Peyer's patch (tissue), 4 donors: ENCODE measurements around the gene ACSL6.

Source experiments
- CTCF ChIP-seq, 6 experiments: fragments of 450-650 bp in 4 of 6; fragments of 200-600 bp in 2 of 6; sonication (generic) in 1 of 6; IDR thresholded peaks; one replicate each; pipeline ENCODE4 v1.5.1; 2017 to 2019; ENCODE audit warnings: antibody characterized with exemption in 6 of 6, mild to moderate bottlenecking in 3 of 6, moderate library complexity in 1 of 6
- POLR2A ChIP-seq, 2 donors: fragments of 450-650 bp; IDR thresholded peaks; one replicate each; pipeline ENCODE4 v1.5.1; 2017; ENCODE audit warnings: antibody characterized with exemption in 2 of 2, mild to moderate bottlenecking in 2 of 2, moderate library complexity in 2 of 2

- TF ChIP-seq CTCF (IDR thresholded peaks at IDR 0.05): no peak
- TF ChIP-seq POLR2A (IDR thresholded peaks at IDR 0.05): no peak
These were observed 7.9 kb upstream of the ACSL6 start for GRCh38 chr5:132019337-132019736.
